ENCODE results near the gene RELN. TPM values are rescaled to one million over a fixed set of nuclear protein-coding genes. Genes with fewer than 3 reads are reported as not detected.

Gene RELN
- total RNA-seq, 1 donor from 2014 or later = 5.4 TPM

- no peak overlapping the region for H3K4me3 Mint-ChIP-seq (ENCODE audit: low read depth)
- H3K27me3 Mint-ChIP-seq = no peaks in the 10 kb centered on the region
- H3K27ac Mint-ChIP-seq = peak overlapping the region; percentile 73
- no peak for DNase-seq (ENCODE audit: low spot score, unreplicated experiment)
- peaks cover 5% of the 10 kb centered on the region for H3K4me1 Mint-ChIP-seq (ENCODE audit: low read depth)
- no peaks in the 10 kb centered on the region for H3K36me3 Mint-ChIP-seq (ENCODE audit: insufficient read depth)
- no peak for TF ChIP-seq CTCF (IDR thresholded peaks at IDR 0.05; ENCODE audit: unreplicated experiment)
- no peaks in the 10 kb centered on the region for H3K9me3 Mint-ChIP-seq (ENCODE audit: low read depth)
These were observed 328.7 kb downstream of the RELN start for GRCh38 chr7:103660455-103661371.

- Mint-ChIP-seq H3K4me3 (ENCODE audit: low read depth) (no peak overlapping the region), H3K27ac (no peak overlapping the region), H3K9me3 (ENCODE audit: low read depth) (no peaks in the 10 kb centered on the region), H3K36me3 (ENCODE audit: insufficient read depth) (no peaks in the 10 kb centered on the region), H3K27me3 (no peaks in the 10 kb centered on the region), H3K4me1 (ENCODE audit: low read depth) (peaks cover 5% of the 10 kb centered on the region)
- DNase-seq (ENCODE audit: low spot score, unreplicated experiment) = no peak
- no peak for TF ChIP-seq CTCF (IDR thresholded peaks at IDR 0.05; ENCODE audit: unreplicated experiment)
These were observed 331.1 kb downstream of the RELN start for GRCh38 chr7:103658055-103659005.

- H3K27ac Mint-ChIP-seq = no peak overlapping the region
- H3K36me3 Mint-ChIP-seq (ENCODE audit: insufficient read depth) = no peaks in the 10 kb centered on the region
- no peak for DNase-seq (ENCODE audit: low spot score, unreplicated experiment)
- no peak overlapping the region for H3K4me3 Mint-ChIP-seq (ENCODE audit: low read depth)
- TF ChIP-seq CTCF (IDR thresholded peaks at IDR 0.05; ENCODE audit: unreplicated experiment) = no peak
- H3K4me1 Mint-ChIP-seq (ENCODE audit: low read depth) = peaks cover 6% of the 10 kb centered on the region
- no peaks in the 10 kb centered on the region for H3K27me3 Mint-ChIP-seq
- no peaks in the 10 kb centered on the region for H3K9me3 Mint-ChIP-seq (ENCODE audit: low read depth)
These were observed 332.0 kb downstream of the RELN start for GRCh38 chr7:103657474-103657894.

DNA sequence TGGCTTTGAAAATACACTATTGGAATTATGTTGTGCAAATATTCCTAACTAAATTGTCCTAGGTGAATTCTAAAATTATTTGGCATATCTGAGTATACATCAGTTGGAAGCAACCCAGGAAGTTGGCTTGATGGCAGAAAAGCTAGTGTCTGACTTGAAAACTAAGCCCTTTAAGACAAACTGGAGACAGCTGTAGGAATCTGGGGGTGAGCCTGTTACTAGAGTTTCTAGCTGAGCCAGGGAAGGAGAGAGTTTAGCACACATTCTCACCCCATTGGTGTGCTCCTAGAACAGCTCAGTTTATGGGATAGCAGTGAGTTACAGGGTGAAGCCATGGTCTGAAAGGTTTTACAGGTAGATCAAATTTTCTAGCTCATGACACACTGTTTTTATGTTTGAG is 333.2 kb downstream of the RELN start:
- Mint-ChIP-seq H3K9me3 (ENCODE audit: low read depth) (no peaks in the 10 kb centered on the region), H3K27ac (no peak overlapping the region), H3K36me3 (ENCODE audit: insufficient read depth) (no peaks in the 10 kb centered on the region), H3K4me3 (ENCODE audit: low read depth) (no peak overlapping the region), H3K27me3 (no peaks in the 10 kb centered on the region), H3K4me1 (ENCODE audit: low read depth) (peaks cover 16% of the 10 kb centered on the region)
- TF ChIP-seq CTCF (IDR thresholded peaks at IDR 0.05; ENCODE audit: unreplicated experiment) = no peak
- no peak for DNase-seq (ENCODE audit: low spot score, unreplicated experiment)

All from progenitor cell of endocrine pancreas (in vitro differentiated cells).